Uterus (tissue), 2 donors: ENCODE data around the gene PTPRN2.

ENCODE experiments used
- CTCF ChIP-seq, 4 experiments: fragments of 200-600 bp in 2 of 4; fragments of 450-650 bp in 2 of 4; sonication (generic) in 2 of 4; IDR thresholded peaks; one replicate each; pipeline ENCODE4 v1.5.1; 2016 to 2019; ENCODE audit warnings: antibody characterized with exemption in 4 of 4, mild to moderate bottlenecking in 2 of 4, moderate library complexity in 1 of 4
- POLR2A ChIP-seq, 2 donors: fragments of 450-650 bp; IDR thresholded peaks; one replicate each; pipeline ENCODE4 v1.6.1; 2016; ENCODE audit warnings: antibody characterized with exemption in 2 of 2, mild to moderate bottlenecking in 1 of 2, moderate library complexity in 1 of 2

- TF ChIP-seq CTCF (IDR thresholded peaks at IDR 0.05), result no peak
- TF ChIP-seq POLR2A (IDR thresholded peaks at IDR 0.05), result no peak
Observed at GRCh38 chr7:157799076-157799685, 788.4 kb downstream of the PTPRN2 start.
